Femur (tissue), 1 donor: ENCODE results near the gene CDIPT.
A peak's percentile ranks its signal among the peaks of the same experiment; 100 is the strongest.
"Not testable (repeated sequence)": the region's sequence is repeated elsewhere in the genome, so short reads cannot be mapped to it uniquely, and the experiment has no call there.

Experiments
- DNase-seq: peaks from one replicate; pipeline ENCODE4 v3.0.0-alpha.2; 2017

CDIPT gene

DNA sequence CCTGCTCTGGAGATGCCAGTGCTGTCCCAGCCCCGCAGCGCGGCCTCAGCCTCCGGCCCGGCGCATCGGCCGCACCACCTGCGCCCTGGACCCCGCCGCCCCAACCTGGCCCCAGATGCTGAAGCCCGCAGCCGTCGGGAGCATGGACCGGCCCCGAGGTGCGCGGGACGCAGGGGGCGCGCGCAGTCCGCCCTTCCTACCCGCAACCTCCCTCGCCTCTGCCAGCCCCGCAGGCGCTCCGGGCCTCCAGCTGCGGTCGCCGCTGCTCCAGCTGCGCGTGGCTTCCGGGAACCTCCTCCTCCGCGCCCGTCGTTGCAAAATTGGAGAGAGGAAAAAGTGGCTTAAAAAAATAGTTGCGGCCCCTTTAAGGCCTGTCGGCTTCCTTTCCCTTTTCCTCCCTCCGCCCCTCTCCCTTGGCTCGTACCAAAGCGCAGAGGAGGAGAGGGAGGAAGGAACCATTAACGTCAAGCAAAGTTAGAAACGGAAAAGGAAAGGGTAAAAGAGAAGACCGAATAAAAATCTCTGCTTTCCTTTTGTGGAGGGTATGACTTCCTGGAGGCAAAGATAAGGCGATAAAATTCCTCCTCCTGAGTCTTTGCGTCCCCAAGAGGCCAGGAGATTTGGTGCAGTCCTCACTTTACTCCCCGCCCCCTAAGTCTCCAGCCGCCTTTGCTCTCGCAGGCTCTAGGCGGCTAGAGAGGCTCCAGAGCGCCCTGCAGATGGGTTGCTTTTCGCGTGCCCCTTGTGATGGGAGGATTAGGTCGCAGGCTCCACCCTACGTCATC, at the start of gene CDIPT:
Gene CDIPT (minus strand): TSS at position 343 of the 785 bp plus-strand sequence. CDS start 369 bp downstream, outside the sequence.
- DNase-seq = peak; percentile 96

GRCh38 chr16:29912087-29912486, 49.1 kb upstream of the CDIPT start:
- DNase-seq = no peak

- DNase-seq = no peak
Observed at GRCh38 chr16:29911676-29912010, 48.6 kb upstream of the CDIPT start.

GRCh38 chr16:29910819-29911675, 48.0 kb upstream of the CDIPT start:
- no peak for DNase-seq

DNA sequence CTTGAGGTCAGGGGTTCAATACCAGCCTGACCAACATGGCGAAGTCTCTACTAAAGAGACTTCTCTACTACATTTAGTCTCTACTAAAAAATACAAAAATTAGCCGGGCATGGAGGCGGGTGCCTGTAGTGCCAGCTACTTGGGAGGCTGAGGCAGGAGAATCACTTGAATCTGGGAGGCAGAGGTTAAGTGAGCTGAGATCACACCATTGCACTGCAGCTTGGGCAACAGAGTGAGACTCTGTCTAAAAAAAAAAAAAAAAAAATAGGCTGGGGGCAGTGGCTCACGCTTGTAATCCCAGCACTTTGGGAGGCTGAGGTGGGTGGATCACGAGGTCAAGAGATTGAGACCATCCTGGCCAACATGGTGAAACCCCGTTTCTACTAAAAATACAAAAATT, 46.8 kb upstream of the CDIPT start:
- DNase-seq = not testable (repeated sequence)

- no peak for DNase-seq
Observed at GRCh38 chr16:29909391-29909790, 46.4 kb upstream of the CDIPT start.

- no peak for DNase-seq
Observed at GRCh38 chr16:29908719-29909220, 45.7 kb upstream of the CDIPT start.

GRCh38 chr16:29907973-29908372, 44.9 kb upstream of the CDIPT start:
- DNase-seq = no peak

- DNase-seq = no peak
Observed at GRCh38 chr16:29906520-29907244, 43.7 kb upstream of the CDIPT start.

DNA sequence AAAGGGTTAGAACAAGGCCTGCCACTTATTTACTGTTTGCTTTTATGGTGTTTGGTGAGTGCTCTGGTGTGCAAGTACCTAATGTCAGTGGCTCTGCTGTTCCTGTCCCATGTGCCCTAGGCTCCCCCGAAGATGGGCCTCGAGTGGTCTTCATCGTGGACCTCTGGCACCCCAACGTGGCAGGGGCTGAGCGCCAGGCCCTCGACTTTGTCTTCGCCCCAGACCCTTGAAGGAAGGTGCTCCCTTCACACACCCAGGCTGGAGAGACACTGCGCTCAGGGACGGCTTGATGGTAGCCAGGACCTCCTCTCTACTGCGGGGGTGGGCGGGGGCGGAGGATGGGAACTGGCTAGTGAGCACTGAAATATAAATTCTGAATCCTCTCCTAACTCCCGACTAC, 42.6 kb upstream of the CDIPT start:
- no peak for DNase-seq

DNA sequence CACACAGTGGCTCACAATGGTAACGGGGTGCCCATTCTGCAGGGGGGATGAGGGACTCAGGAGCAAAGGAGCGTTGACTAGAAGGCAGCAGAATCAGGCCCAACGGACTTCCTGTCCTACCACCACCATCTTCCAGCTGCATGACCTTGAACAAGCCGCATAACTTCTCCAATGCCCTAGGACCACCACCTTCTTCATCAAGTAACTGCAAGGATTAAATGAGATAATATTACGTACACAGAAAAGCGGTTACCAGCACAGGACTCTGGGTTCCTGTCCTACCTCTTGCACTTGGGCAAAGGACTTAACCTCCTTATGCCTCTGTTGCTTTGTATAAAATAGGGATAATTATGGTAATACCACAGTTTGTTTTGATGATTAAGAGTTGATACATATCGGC, 41.9 kb upstream of the CDIPT start:
- DNase-seq = no peak

DNA sequence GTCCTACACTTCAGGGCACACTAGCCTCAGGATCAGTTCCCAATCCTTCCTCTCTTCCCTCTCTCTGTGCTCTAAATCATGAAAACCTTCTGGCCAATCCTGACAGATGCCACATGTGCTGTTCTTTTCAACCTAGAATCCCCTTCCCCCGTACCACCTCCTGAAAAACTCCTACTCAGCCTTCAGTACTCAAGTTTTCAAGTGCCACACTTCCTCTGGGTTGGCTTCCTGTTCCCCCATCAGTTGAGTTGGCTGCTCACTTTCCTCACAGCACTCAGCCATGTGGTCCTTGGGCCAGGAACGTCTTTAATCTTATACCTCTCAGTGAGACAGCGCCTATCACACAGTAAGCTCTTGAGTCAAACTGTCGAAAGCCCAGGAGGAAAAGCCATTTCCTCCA, 40.6 kb upstream of the CDIPT start:
- no peak for DNase-seq

DNA sequence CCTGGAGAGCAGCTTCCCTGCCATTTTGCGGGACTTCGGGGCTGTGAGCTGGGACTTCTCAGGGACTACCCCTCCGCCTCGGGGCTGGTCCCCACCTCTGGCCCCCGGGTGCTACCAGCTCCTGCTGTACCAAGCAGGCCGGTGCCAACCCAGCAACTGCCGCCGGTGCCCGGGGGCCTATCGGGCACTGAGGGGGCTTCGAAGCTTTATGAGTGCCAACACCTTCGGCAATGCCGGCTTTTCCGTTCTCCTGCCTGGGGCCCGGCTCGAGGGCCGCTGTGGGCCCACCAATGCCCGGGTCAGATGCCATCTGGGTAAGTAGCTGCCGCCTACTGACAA, 38.5 kb upstream of the CDIPT start:
- no peak for DNase-seq

DNA sequence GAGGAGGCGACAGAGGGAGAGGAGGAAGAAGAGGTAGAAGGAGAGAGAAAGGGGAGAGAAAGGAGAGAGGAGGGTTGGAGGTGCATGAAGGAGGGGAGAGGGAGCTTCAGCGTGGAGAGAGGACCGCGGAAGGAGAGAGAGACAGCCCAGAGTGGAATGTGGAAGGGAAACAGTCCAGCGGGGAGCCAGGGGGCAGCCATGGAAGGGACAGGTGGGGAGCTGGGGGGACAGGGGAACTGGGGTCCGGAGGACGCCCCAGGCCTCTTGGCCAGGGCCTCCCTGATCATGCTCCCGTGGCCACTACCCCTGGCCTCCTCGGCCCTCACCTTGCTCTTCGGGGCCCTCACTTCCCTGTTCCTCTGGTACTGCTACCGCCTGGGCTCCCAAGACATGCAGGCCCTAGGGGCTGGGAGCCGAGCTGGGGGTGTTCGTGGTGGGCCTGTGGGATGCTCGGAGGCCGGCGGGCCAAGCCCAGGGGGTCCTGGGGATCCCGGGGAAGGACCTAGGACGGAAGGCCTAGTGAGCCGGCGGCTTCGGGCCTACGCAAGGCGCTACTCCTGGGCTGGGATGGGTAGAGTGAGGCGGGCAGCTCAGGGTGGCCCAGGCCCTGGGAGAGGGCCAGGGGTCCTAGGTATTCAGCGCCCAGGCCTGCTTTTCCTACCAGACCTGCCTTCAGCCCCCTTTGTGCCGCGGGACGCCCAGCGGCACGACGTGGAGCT, 38.0 kb upstream of the CDIPT start:
- DNase-seq = no peak

DNA sequence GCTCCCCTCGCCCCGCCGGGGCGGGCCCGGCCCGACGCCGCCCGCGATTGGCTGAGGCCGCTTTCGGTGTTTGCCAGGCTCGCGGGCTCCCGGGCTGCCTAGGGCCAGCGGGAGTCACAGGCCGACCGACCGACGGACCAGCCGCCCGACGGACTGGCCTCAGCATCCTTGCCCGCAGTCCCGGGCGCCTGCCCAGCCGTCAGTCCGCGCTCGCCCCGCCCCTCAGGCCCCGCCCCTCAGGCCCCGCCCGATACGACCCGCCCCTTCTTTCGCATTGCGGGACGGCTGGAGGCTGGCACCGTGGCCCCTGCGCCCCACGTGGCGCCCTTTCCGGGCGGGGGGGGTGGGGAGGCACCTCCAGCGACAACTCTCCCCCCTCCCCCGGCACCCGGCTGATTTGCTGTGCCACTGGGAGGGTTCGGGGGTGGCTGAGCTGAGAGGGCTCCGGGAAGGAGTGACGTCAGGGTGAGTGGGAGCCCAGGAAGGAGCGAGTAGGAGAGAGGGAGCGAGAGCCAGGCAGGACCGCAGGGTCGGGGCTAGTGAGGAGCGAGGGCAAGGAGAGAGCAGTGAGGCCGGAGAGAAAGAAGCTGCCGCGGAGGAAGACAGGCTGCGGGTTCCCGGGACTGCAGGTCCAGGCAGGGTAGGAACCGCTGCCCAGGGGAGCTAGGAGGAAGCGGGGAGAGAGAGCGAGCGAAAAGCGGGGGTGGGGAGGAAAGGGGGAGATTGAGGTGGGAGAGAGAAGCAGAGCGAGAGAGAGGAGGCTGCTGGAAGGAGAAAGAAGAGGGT, 37.3 kb upstream of the CDIPT start, which contains the start of gene ASPHD1:
Gene ASPHD1 (plus strand): TSS at position 387 of the 786 bp plus-strand sequence. CDS start 484 bp downstream, outside the sequence.
- DNase-seq = peak; percentile 80

DNA sequence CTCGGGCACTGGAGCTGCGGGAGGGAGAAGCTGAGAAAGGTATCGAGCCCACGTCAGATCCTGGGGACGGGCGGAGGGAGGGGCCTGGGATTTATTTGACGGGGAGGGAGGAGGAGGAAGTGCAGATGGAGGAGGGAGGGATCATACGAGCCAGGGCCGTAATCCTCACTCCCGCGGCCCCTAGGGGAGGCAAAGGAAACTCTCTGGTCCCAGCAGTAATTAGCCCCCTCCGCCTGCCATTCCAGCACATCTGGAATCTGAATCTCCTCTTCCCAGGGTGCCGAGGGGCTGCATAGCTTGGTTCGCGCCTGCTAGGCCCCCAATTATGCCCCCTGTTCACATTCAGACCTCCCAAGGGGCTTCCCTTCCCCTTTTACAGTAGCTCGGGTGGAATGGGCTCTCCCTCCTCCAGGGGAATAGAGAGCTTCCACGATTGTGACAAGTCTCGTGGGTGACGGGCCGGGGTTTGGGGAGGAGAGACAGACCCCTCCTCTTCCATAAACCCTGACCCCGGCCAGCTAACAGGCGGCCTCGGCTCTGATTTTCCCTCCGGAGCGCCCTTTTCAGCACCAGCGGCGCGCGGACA, 36.6 kb upstream of the CDIPT start, which contains the start of gene SEZ6L2:
Gene SEZ6L2 (minus strand): TSS at position 35 of the 586 bp plus-strand sequence. CDS start 531 bp downstream, outside the sequence.
- DNase-seq = peak; percentile 47

GRCh38 chr16:29898804-29899515, 35.9 kb upstream of the CDIPT start:
- DNase-seq = no peak

DNA sequence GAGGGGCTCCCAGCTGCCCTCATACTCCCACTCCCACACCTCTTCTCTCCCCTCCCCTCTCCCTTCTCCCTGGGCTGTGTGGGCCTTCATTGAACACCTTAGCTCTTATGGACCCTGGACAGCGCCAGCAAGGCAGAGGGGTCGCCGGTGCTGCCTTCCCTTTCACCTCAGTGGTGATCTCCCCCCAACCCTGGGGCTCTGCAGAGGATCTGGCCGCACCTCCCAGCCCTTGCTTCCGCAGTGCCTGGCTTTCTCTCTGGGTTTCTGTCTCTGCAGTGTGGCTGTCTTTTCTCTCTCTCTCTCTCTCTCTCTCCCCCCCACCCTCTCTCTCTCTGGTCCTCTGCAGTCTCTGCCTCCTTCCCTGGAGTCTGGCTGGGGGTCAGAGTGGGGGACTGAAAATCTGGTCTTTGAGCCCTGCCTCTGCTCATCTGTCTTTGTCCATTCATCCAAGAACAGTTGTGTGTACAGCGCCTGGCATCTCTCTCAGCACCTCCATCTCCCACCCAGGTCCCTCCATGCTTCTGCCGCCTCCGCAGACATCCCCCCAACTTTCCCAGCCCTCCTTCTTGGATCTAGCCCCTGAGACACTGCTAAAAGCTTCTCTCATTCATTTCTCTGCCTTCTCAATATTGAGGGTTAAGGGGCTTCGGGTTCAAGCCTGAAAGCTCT, 35.2 kb upstream of the CDIPT start:
- DNase-seq = no peak

DNA sequence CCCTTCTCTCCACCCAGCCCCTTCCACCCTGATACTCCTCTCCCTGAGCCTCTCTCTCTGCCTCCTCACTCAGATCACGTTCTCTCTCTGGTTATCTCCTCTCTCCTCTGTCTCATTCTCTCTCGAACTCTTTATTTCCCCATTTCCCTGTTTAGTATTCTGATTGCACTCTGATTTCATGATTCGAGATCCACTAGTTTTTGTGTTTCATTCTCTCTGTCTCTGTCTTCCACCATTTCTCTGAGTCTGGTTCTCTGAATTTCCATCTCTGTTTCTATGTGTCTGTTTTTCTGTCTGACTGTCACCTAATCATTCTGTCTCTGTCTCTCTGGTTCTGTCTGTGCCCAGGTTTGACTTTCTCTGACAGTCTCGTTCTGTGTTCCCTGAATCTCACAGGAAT, 34.3 kb upstream of the CDIPT start:
- DNase-seq = no peak

- DNase-seq = no peak
Observed at GRCh38 chr16:29896841-29897240, 33.8 kb upstream of the CDIPT start.
